HG02571 (cell line): Measurements from ENCODE around the gene GNPNAT1.
"Not testable (repeated sequence)": the region's sequence is repeated elsewhere in the genome, so short reads cannot be mapped to it uniquely, and the experiment has no call there.

Source experiments
- ATAC-seq: cut with Tn5 transposase; IDR thresholded peaks from one replicate; pipeline ENCODE4 v1.9.1; 2021; ENCODE audit warnings: mild to moderate bottlenecking, moderate library complexity; ENCODE audit not compliant: unreplicated experiment

The GNPNAT1 gene

DNA sequence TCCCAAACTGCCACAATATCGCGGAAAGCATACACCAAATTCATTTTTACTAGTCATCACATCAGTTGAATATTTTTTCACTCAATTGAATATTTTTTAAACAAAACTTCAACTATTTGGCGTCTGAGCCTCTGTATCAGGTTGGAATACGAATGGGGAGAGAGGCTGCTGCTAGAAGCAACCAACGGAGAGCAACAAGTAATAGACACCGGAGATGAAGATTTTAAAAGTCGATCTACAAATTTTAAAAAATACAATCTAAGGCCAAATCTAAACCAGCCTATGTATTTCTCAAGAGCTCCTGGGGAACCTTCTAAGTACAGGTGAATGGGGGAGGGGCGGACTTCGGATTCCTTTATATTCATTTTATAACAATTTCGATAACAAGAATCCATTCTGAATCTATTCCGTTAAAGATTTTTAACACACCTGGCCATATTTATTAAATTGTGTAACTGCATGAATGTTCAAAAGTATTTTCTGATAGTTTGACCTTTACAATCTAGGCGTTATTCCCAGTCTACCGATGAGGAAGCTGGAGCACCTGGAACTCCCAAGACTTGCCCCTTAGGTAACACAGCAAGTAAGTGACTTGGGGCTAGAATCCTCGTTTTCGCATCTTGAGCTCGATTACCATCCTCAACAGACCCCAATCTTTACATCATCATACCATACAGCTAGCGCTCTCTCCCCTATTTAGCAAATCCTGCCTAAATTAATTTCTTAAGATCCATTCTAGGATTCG is 1.2 kb downstream of the GNPNAT1 start:
- ATAC-seq: no peak

DNA sequence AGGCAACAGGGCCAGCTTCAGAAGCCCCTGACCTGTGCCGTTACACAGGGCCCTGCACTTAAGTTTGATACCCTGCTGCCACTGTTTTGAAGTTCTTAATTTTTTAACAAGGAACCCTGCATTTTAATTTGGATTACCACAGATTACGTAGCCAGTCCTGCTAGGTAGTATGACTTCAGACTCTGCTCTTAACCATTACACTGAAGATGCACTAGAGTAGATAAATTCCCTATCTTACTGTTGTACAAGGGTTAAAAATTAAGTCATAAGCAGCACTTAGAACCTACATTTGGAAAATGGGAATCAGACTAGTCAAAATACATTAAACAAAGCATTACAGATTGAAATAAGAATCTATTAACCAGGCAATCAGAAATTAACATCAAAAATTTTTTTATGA is 2.3 kb downstream of the GNPNAT1 start:
- ATAC-seq: no peak

DNA sequence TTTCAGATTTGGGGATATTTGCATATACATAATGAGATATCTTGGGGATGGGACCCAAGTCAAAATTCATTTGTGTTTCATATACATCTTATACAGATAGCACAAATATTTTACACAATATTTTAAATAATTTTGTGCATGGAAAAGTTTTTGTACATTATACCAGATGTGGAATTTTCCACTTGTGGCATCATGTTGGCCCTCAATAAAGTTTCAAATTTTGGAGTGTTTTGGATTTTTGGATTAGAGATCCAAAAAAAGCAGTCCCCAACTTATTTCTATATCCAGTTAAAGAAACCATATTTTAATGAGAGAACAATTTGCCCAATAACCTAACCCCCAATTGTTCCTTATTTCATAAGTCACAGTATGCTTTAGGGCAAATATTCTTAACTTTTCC is 4.5 kb downstream of the GNPNAT1 start:
- ATAC-seq: no peak

DNA sequence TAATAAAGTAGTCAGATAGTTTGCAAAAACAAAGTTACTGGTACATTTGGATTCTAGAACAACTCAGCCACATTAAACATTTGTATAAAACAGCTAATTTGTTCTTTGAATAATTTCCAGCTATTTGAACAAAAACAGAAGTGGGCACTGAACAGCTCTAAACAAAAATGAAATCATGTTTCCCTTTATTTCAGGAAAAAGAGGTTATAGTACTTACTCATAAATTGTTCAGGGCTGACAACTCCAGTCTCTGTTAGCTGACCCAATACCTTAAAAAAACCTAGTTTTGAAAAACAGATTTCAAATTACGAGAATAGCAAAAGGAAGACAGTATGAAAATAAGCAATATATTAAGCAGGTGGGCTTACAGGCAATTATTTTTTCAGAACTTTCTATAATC is 8.2 kb downstream of the GNPNAT1 start:
- ATAC-seq: no peak

DNA sequence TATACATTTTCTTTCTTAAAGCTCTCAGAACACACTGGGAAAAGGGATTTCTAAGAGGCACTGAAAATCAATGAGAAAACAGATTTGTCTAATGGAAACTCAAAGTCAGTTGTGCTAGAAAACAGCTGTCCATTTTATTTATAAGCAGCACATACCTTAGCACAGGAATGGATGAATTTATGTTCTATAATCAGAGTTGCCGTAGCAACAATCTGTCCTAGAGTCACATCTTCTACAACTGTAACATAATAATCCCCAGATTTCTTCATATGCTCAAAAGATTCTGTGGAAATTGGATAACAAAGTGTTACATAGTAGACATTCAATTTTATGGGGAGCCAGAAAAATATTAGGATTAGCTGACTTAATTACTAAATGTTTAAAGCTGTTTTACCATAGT is 9.8 kb downstream of the GNPNAT1 start:
- no peak for ATAC-seq

DNA sequence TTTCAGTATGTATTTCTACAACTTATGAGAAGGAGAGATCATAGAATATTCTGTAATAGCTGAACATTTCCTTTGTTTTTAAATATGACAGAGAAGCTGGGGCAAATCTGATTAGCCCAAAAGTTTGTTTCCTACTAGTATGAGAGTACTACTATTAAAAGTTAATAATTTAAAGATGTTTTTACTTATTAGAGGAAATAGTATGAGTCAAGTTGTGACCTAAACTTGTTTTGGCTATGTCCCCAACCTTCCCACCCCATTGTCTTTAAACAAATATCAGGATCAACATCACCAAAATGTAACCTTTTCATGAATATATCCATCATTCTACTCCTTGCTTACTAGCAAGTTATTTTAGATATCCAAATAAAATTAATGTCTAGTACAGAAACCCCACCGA is 10.5 kb downstream of the GNPNAT1 start:
- no peak for ATAC-seq

DNA sequence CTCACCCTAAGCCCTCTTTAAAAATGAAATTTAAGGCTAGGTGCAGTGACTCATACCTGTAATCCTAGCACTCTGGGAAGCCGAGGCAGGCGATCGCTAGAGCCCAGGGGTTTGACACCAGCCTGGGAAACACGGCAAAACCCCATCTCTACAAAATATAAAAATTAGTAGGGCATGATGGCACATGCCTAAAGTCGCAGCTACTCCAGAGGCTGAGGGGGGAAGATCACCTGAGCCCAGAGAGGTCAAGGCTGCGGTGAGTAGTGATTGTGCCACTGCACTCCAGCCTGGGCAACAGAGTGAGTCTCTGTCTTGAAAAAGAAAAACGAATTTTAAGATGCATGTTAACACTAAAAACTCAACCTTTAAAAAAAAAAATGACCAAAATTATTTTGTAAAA is 12.7 kb downstream of the GNPNAT1 start:
- no peak for ATAC-seq

DNA sequence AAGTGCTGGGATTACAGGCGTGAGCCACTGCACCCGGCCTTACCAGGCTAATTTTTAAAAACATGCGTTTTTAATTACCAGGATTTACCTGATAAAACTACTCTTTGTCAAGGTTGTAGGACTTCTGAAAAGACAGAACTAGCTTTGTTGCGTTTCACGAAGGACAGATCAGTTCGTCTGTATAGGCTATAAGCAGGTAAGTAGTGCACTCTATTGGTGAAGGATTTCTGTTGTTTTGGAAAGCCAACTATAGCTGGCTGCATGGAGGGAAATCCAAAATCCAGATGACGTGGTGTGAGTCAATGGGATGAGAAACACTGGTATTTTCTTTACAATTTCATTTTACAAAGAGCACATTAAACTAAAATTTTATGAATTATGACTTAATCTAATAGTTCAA is 14.6 kb downstream of the GNPNAT1 start:
- ATAC-seq: no peak

DNA sequence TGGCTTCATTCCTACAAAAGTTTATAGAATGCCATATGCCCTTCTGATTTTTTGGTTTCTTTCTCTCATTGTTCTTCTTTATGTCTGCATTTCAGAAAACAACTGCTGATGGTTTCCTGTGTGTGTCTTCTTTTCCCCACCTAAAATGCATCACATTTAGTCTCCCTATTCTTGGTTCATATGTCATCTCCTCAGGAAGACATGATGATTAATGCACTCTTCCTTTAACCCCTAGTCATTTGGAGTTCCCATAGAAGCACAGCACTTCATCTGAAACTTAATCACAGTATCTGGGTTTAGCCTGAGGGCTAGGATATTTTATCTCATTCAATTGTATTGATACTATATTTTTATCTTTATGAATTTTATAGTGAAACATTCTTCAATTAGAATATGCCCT is 21.5 kb downstream of the GNPNAT1 start:
- ATAC-seq: no peak

DNA sequence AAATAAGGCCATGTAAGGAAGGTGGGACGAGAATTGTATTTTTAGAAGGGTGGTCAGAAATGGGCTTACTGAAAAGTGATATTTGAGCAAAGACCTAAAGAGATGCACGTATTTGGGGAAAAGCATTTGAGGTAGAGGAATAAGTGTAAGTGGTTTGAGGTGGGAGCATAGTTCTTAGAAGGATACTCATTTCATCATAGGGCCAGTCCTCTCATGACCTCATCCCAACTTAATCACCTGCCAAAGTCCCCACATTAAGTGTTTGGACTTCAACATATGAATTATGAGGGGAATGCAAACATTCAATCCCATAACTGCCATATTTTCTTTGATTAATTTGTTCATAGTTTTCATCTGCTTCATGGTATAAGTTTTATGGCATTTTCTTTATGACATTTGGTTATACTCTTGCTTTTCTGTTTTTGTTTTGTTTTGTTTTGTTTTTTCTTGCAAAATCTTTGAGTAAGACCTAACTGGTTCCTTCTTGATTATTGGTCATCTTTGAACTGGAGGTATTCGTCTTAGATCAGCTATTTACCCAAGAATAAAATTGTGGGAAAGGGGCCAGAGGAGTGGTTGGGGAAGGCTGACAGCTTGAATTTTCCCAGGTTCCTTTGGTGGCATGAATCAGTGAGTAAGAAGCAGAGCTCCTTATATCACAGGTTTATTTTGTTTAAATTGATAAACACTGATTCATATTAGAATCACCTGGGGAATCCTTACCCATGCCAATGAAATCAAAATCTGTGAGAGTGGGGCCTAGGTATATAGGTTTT is 24.2 kb downstream of the GNPNAT1 start:
- ATAC-seq: no peak

DNA sequence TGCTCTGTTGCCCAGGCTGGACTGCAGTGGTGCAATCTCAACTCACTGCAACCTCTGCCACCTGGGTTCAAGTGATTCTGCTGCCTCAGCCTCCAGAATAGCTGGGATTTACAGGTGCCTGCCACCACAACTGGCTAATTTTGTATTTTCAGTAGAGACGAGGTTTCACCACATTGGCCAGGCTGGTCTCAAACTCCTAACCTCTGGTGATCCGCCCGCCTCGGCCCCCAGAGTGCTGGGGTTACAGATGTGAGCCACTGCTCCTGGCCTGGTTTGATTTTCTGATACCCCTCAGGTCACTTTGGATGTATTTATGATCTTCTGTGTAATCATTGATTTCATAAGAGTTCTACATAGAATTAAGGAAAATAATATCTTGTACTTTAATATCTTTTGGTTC is 28.5 kb downstream of the GNPNAT1 start:
- not testable (repeated sequence) for ATAC-seq

DNA sequence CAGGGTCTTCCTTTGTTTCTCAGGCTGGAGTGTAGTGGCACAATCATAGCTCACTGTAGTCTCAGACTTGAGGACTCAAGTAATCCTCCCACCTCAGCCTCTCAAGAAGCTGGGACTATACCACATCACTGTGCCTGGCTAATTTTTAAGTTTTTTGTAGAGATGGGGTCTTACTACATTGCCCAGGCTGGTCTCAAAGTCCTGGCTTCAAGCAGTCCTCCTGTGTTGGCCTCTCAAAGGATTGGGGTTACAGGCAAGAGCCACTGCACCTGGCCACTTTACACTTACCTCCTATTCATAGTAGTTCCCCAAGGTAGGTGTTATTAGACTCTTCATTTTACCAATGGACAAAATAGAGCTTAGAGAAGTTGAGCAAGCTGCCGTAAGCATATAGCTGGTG is 32.3 kb downstream of the GNPNAT1 start:
- no peak for ATAC-seq

DNA sequence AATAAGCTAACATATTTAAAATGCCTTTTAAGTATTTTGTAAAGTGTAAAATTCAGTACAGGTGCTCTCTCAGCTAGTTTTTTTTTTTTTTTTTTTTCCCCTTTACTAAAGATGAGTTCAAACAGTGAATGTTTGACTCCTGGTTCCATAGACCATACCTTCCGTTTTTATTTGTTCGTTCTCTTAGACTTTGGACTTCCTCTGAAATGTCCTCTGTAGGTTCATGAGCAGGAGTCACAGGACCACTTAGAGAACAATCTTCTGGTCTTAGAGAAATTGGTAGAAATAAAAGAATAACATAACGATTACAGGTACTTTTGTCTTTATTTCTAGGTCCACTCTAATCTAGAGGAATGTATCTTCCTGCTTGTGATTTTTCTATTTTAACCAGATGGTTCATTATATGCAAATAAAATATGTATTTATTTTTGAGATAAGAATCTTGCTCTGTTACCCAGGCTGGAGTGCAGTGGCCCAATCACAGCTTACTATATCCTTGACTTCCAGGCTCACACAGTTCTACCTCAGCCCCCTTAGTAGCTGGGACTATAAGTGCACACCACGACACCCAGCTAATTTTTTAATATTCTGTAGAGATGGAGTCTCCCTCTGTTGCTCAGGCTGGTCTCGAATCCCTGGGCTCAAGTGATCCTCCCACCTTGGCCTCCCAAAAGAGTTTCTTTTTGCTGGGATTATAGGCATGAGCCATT is 35.6 kb downstream of the GNPNAT1 start:
- ATAC-seq: no peak

DNA sequence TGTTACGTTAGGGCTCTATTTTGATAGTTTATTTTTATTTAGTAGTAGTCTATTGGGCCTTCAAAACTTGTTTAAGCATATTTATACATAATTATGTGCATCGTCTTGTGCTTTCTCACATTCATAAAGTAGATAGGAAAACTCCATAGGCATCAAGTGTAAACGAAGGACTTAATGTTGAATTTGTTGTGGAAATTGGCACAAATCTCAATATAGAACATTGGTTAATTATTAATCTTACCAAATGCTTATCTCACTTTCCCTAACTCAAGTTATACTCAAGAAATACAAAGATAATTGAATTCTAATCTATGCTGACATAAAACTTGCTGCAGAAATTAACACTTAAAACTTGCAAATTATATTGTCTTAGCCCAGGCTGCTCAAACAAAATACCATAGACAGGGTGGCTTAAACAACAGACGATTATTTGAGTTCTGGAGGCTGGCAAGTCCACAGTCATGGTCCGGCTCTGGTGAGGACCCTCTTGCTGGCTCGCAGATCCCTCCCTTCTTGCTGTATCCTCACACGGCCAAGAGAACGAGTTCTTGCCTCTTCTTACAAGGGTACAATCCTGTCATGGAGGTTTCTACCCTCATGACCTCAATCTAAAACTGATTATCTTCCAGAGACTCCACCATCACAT is 42.6 kb downstream of the GNPNAT1 start:
- no peak for ATAC-seq

DNA sequence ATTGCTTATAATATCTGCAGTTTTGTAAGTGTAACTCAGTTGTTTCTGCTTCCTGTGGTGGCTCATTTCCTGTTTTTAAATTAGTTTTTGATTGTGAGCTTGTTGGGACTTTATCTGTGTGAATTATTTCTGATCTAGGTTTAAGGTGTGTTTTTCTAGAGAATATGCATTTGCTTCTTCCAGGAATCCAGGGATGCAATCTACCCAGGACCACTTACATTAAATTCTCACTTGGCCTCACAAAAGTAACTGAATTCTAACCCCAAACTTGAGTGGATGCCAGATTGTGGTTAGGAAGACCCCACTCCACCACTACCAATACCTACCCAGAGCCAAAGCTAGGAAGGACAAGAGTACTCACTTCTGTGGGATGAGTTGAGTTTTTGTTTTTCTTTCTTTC is 49.5 kb downstream of the GNPNAT1 start:
- no peak for ATAC-seq

DNA sequence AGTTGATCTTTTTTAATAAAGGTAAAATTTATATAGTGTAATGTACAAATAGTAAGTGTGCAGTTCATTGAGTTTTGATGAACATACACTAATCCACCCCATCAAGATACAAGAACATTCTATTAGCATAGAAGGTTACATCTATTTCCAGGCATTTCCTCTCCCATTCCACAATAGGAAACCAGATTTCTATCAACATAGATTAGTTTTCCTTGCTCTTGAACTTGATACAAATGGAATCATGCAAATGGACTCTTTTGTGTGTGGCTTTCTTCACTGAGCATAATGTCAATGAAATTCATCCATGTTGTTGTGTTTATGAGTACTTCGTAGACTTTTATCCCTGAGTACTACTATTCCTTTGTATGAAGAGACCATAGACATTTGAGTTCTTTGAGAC is 50.7 kb downstream of the GNPNAT1 start:
- no peak for ATAC-seq

DNA sequence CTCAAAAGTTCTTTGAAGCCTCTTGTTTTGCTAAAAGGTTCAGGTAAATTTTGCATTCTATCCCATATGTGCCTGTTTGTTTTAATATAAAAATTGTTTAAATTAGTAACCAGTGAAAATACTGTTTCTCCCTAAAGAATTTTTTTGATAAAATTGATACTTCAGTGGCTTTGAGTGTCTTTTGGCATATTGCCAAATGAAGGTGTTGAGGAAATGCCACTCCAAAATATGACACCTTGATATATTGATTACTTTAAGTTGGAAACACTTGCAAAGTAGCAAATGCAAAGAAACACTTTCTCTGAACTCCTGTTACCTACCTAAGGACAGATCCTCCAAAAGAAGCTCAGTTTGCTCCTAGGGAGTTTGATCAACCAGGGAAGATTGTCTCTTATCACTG is 53.0 kb downstream of the GNPNAT1 start:
- no peak for ATAC-seq

DNA sequence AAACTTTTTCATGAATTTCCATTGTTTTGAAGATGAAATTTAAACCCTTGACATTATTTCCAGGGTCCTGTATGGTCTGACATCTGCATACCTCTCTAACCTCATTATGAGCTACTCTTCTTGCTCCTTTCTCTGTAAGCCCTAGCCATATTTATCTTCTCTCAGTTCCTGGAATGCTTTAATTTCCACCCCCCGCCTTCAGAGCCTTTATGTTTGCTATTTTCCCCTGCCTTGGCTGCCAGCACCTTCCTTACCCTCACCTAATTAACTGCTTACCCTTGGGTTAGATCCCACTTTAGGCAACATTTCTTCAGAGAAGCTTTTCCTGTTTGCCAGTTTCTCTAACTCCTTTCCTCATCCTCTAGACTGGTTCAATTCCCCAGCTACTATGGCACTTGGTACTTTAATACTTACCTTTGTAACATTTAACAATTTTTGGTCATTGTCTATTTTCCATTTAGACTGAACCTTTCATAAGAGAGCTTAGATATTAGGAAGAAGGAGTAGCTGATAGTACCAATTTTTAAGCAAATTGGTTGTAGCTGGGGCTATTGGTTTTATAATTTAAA is 55.4 kb downstream of the GNPNAT1 start:
- ATAC-seq: no peak

DNA sequence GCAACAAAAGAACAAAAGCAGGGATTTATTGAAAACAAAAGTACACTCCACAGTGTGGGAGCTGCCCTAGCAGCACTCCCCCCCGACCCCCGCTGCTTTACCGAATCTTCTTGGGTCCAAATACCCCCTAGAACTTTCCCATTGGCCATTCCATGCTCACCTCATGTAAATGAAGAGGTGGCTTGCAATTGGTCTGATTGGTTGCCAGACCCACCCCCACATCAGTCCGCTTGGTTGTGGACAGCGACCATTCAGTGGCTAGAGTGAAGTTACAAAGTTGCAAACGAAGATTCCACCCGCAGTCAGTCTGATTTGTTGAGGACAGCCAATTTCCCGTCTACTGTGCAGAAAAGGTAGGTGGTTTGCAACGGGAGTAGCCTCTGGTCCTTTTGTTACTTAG is 57.6 kb downstream of the GNPNAT1 start:
- ATAC-seq: no peak

DNA sequence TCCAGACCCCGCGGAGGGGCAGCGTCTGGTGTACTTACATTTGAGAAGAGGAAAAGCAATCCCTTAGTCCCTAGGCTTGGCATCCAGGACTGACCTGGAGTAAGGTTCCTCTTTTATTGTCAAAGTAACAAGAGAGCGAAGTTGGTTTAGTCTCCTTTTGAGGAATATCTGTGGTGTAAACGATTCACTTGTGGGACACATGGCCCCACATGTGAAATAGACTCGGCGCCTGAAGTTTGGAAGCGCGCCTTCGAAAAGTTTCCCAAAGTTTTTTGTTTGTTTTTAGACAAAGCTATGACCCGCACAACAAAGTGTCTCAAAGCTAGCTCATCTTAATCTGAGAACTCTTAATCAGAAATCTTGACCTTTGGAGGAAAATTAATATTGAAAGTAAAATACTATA is 60.7 kb downstream of the GNPNAT1 start:
- no peak for ATAC-seq
